T-helper 1 cell (primary cell): ENCODE results near the gene L2HGDH.

Experiments
- DNase-seq, 5 donors: peaks; one replicate each; pipeline ENCODE4 v3.0.0-alpha.2; 2012 to 2020

Gene L2HGDH

DNA sequence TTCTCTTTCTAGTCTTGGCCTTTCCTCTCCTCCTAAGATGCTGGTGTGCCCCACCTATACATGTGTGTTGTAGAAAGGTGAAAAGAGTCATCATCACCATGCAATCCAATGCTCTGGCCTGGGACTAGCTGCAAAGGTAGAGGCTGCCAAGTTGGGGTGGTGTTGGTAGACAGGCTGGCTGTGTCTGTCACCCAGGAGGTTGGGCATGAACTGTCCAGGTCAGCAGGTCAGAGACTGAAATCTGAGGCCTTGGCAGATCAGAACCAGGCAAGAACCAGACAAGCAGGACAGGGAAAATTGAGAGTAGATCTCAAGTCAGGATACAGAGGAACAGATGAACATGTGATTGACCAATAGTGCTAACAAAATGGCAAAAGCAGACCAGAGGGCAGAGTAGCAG lies 26.2 kb downstream of the L2HGDH start:
- no peak for DNase-seq

DNA sequence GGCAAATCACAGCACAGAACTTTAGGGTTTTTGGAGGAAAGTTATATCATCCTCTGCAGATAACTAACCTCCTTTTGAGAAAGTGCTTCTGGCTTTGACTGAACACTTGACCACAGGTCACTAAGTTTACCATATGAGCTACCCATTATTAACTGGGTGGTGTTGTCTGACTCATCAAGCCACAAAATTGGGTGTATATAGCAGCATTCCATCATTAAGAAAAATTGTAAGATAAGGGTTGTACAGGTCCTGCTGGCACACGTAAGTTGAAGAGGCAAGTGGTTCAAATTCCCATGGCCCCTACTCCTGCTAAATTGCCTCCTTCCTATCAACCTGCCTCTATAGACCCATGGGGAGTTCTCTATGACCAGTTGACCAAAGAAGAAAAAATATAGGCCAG lies 39.5 kb downstream of the L2HGDH start:
- no peak for DNase-seq

DNA sequence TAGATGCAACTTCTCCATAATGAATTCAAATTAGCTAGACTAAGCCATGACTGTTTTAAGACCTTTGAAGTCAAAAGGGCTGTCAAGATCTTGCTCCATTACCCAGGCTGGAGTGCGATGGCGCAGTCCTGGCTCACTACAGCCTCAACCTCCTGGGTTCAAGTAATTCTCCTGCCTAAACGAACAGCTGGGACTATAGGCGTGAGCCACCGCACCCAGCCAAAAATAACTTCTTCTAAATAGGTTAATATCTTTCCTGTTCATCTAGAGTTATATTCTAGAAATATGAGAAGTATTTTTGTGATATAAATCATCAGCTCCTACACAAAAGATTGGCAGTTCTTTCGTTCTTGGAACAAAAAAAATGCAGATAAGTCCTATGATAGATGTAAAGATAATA lies 41.1 kb downstream of the L2HGDH start:
- no peak for DNase-seq

- DNase-seq: no peak
Observed at GRCh38 chr14:50265029-50265428, 47.0 kb downstream of the L2HGDH start.

- no peak for DNase-seq
Observed at GRCh38 chr14:50263321-50263720, 48.7 kb downstream of the L2HGDH start.

GRCh38 chr14:50262865-50263264 lies 49.2 kb downstream of the L2HGDH start:
- DNase-seq: no peak

GRCh38 chr14:50260511-50260910 lies 51.5 kb downstream of the L2HGDH start:
- peak in 2 of 5 donors; percentile 3 to 33 for DNase-seq

DNA sequence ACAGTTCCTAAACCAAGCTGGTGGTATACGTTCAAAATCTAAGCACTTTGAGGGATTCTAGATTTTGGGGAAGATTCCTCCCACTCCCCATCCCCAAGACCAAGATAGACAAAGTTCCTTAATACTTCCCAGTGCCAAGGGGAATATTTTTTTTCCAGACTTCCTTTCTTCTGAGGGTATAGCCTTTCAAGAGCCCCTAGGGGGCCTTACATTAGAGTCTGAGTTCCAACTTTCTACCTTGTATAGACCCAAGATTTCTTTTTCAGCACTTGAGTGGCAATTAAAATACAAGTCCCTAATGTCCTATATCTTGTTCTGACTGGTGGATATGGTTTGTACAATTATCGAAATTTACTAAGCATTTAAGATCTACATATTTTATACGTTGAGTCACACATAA lies 52.0 kb downstream of the L2HGDH start:
- DNase-seq: no peak

DNA sequence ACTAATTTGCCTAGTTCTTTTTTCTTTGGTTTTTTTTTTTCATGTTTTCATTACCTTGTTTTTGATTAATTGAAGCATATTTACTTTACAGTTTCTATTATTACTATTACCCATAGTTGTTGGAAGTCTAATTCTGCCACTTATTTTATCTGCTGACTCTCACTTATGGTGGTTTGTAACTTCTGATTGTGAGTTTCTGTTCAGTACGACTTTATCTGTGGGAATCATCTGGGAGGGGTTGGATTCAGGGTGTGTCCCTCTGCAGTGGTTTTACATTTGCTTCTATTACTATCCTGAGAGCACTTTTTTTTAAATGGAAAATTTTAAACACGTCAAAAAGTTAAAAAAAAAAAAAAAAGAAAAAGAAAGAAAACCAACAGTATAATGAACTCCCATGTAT lies 54.3 kb downstream of the L2HGDH start:
- no peak for DNase-seq

DNA sequence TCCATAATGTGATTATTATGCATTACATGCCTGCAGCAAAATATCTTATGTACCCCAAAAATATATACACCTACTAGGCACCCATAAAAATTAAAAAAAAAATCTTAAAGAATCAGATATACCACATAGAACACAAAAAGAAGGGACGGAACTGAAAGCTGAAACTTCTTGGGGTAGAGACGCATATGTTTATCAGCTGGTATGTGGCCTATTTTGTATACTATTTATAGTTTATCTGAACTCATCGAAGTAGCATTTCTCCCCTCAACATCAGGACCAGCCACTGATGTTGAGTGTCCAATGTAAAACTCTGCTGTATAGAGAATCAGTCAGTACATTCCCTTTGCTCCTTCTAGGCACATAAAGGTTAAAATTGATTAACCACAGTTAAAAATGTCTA lies 57.8 kb downstream of the L2HGDH start:
- no peak for DNase-seq

DNA sequence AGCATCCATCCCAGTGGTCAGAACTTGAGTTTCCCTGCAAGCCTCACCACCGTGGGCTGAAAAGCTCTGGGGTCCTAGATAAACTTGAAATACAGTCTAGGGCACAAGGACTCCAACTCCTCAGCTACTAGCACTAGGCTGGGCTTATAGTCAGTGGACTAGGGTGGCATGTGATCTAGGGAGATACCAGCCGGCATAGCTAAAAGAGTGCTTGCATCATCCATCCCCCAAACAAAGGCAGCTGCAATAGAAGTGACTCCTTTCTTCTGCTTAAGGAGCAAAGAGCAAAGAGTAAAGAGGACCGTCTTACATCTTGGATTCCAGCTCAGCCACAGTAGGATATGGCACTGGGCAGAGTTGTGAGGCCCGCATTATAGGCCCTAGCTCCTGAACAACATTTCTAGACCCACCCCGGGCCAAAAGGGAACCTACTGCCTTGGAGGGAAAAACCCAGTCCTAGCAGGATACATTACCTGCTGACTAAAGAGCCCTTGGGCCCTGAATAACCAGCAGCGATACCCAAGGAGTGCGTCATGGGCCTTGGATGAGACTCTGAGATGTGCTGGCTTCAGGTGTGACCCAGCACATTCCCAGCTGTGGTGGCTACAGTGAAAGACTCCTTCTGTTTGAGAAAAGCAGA lies 62.8 kb downstream of the L2HGDH start:
- DNase-seq: no peak

DNA sequence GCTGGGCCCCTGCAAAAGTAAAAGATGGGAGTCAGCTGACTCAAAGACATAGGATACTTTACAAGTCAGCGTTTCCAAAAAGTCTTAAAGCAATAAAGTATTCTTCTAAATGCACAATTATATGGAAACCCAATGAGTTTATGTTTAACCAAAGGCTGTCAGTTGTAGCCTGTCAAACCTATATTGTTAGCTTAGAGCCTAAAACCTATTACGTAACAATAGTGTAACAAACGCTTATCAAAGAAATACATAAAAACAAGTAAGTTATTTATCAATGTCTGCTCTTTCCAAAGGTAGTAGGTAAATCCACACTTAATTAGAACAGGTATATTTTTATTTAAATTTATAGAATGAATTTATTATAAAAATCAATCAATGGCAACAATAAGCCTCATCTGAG lies 64.8 kb downstream of the L2HGDH start:
- no peak for DNase-seq

- DNase-seq: no peak
Observed at GRCh38 chr14:50242566-50243310, 69.3 kb downstream of the L2HGDH start.

- DNase-seq: no peak
Observed at GRCh38 chr14:50242096-50242495, 69.9 kb downstream of the L2HGDH start.

DNA sequence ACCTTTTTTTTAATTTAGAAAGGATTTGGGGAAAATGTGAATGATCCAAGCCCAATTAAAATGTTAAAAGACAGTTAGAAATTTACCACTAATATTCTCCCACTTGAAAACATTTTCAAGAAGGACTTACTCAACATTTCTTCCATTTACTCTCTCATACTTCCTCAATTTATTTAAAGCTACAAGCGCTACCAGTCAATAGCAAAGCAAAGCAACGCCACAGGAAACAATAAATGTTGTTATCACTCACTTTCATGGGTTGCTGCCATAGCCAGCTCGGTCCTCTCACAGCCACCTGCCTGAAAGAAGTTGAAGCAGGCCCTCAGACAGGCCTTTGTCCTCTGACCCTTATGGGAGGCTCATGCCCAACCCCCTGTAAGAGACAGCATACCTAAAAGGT lies 74.6 kb downstream of the L2HGDH start:
- no peak for DNase-seq

GRCh38 chr14:50233951-50234250 lies 78.1 kb downstream of the L2HGDH start:
- peak in 1 of 5 donors; percentile 67 for DNase-seq

DNA sequence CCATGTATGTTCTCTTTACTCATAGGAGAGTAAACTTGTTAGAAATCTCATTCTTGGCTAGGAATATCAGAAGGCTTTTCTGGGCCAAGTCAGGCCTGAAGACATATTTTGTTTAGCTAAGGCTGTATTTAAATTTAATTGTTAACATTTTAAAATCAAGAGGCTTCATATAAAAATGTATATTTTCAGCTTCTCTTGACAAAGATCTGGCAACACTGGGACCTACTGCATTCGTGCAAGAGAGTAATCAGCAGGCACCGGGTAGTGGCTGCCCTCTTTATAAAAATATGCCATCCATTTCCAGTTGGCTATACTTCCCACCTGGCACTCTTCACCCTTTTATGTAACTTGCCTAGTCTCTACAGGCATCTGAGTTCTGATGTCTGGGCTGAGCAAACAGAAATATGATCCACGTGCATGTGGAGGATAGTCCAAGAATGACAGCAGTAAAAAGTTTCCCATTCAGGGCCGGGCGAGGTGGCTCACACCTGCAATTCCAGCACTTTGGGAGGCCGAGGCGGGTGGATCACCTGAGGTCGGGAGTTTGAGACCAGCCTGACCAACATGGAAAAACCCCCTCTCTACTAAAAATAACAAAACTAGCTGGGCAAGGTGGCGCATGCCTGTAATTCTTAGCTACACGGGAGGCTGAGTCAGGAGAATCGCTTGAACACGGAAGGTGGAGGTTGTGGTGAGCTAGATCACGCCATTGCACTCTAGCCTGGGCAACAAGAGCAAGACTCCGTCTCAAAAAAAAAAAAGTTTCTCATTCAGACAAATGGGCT lies 78.7 kb downstream of the L2HGDH start:
- no peak for DNase-seq

- no peak for DNase-seq
Observed at GRCh38 chr14:50232276-50232642, 79.8 kb downstream of the L2HGDH start.

GRCh38 chr14:50231475-50232275 lies 80.4 kb downstream of the L2HGDH start, which contains the start of gene SOS2:
TSS of gene SOS2 (minus strand) at chr14:50231578. CDS start at chr14:50231283, 295 bp downstream.
- peak; percentile 70 to 84 (median 78) for DNase-seq

GRCh38 chr14:50230701-50231474 lies 81.1 kb downstream of the L2HGDH start:
- peak in 3 of 5 donors; percentile 12 to 74 (median 18) for DNase-seq

GRCh38 chr14:50230401-50230700 lies 81.7 kb downstream of the L2HGDH start:
- DNase-seq: no peak

GRCh38 chr14:50229681-50230080 lies 82.3 kb downstream of the L2HGDH start:
- DNase-seq: no peak
